ENCODE data around the gene STARD13.
"Not testable (repeated sequence)": the region's sequence is repeated elsewhere in the genome, so short reads cannot be mapped to it uniquely, and the experiment has no call there.

Gene STARD13

GRCh38 chr13:33244907-33245287 lies 40.7 kb downstream of the STARD13 start:
- Histone ChIP-seq H3K27ac (ENCODE audit: insufficient read depth, low read length, poor library complexity, severe bottlenecking) (no peak overlapping the region), H3K9me3 (ENCODE audit: control insufficient read depth, low read length) (no peaks in the 10 kb centered on the region), H3K27me3 (replicated peaks; ENCODE audit: control insufficient read depth, insufficient read depth, low read length, poor library complexity, severe bottlenecking) (no peaks in the 10 kb centered on the region), H3K4me1 (ENCODE audit: control insufficient read depth, insufficient read depth, low read length, poor library complexity, severe bottlenecking) (no peaks in the 10 kb centered on the region), H3K4me3 (ENCODE audit: insufficient read depth, low read depth, low read length, poor library complexity, severe bottlenecking) (no peak overlapping the region), H3K36me3 (ENCODE audit: control insufficient read depth, insufficient read depth, low read length) (no peaks in the 10 kb centered on the region)
- DNase-seq, result no peak

- no peak for DNase-seq
- Histone ChIP-seq H3K36me3 (ENCODE audit: control insufficient read depth, insufficient read depth, low read length) (no peaks in the 10 kb centered on the region), H3K4me1 (ENCODE audit: control insufficient read depth, insufficient read depth, low read length, poor library complexity, severe bottlenecking) (no peaks in the 10 kb centered on the region), H3K4me3 (ENCODE audit: insufficient read depth, low read depth, low read length, poor library complexity, severe bottlenecking) (no peak overlapping the region), H3K27ac (ENCODE audit: insufficient read depth, low read length, poor library complexity, severe bottlenecking) (no peak overlapping the region), H3K27me3 (replicated peaks; ENCODE audit: control insufficient read depth, insufficient read depth, low read length, poor library complexity, severe bottlenecking) (no peaks in the 10 kb centered on the region), H3K9me3 (ENCODE audit: control insufficient read depth, low read length) (no peaks in the 10 kb centered on the region)
These were observed 41.2 kb downstream of the STARD13 start for GRCh38 chr13:33244210-33244906.

- Histone ChIP-seq H3K27me3 (replicated peaks; ENCODE audit: control insufficient read depth, insufficient read depth, low read length, poor library complexity, severe bottlenecking) (no peaks in the 10 kb centered on the region), H3K4me1 (ENCODE audit: control insufficient read depth, insufficient read depth, low read length, poor library complexity, severe bottlenecking) (no peaks in the 10 kb centered on the region), H3K4me3 (ENCODE audit: insufficient read depth, low read depth, low read length, poor library complexity, severe bottlenecking) (no peak overlapping the region), H3K27ac (ENCODE audit: insufficient read depth, low read length, poor library complexity, severe bottlenecking) (no peak overlapping the region), H3K36me3 (ENCODE audit: control insufficient read depth, insufficient read depth, low read length) (no peaks in the 10 kb centered on the region), H3K9me3 (ENCODE audit: control insufficient read depth, low read length) (no peaks in the 10 kb centered on the region)
- DNase-seq, result no peak
These were observed 42.5 kb downstream of the STARD13 start for GRCh38 chr13:33242984-33243617.

GRCh38 chr13:33242372-33242771 lies 43.2 kb downstream of the STARD13 start:
- H3K9me3 ChIP-seq (ENCODE audit: control insufficient read depth, low read length); DNase-seq; H3K4me1 ChIP-seq (ENCODE audit: control insufficient read depth, insufficient read depth, low read length, poor library complexity, severe bottlenecking); H3K27ac ChIP-seq (ENCODE audit: insufficient read depth, low read length, poor library complexity, severe bottlenecking); H3K27me3 ChIP-seq (replicated peaks; ENCODE audit: control insufficient read depth, insufficient read depth, low read length, poor library complexity, severe bottlenecking); H3K36me3 ChIP-seq (ENCODE audit: control insufficient read depth, insufficient read depth, low read length); H3K4me3 ChIP-seq (ENCODE audit: insufficient read depth, low read depth, low read length, poor library complexity, severe bottlenecking): not testable (repeated sequence)

GRCh38 chr13:33236021-33236420 lies 49.5 kb downstream of the STARD13 start:
- H3K4me3 ChIP-seq (ENCODE audit: insufficient read depth, low read depth, low read length, poor library complexity, severe bottlenecking), result no peak overlapping the region
- H3K27ac ChIP-seq (ENCODE audit: insufficient read depth, low read length, poor library complexity, severe bottlenecking), result no peak overlapping the region
- no peak for DNase-seq
- no peaks in the 10 kb centered on the region for H3K36me3 ChIP-seq (ENCODE audit: control insufficient read depth, insufficient read depth, low read length)
- no peaks in the 10 kb centered on the region for H3K4me1 ChIP-seq (ENCODE audit: control insufficient read depth, insufficient read depth, low read length, poor library complexity, severe bottlenecking)
- no peaks in the 10 kb centered on the region for H3K27me3 ChIP-seq (replicated peaks; ENCODE audit: control insufficient read depth, insufficient read depth, low read length, poor library complexity, severe bottlenecking)
- no peaks in the 10 kb centered on the region for H3K9me3 ChIP-seq (ENCODE audit: control insufficient read depth, low read length)

GRCh38 chr13:33235564-33235963 lies 50.0 kb downstream of the STARD13 start:
- H3K27me3 ChIP-seq (replicated peaks; ENCODE audit: control insufficient read depth, insufficient read depth, low read length, poor library complexity, severe bottlenecking), result no peaks in the 10 kb centered on the region
- no peak overlapping the region for H3K4me3 ChIP-seq (ENCODE audit: insufficient read depth, low read depth, low read length, poor library complexity, severe bottlenecking)
- no peaks in the 10 kb centered on the region for H3K9me3 ChIP-seq (ENCODE audit: control insufficient read depth, low read length)
- DNase-seq, result no peak
- H3K4me1 ChIP-seq (ENCODE audit: control insufficient read depth, insufficient read depth, low read length, poor library complexity, severe bottlenecking), result no peaks in the 10 kb centered on the region
- H3K27ac ChIP-seq (ENCODE audit: insufficient read depth, low read length, poor library complexity, severe bottlenecking), result no peak overlapping the region
- no peaks in the 10 kb centered on the region for H3K36me3 ChIP-seq (ENCODE audit: control insufficient read depth, insufficient read depth, low read length)

GRCh38 chr13:33235078-33235477 lies 50.5 kb downstream of the STARD13 start:
- no peak overlapping the region for H3K27ac ChIP-seq (ENCODE audit: insufficient read depth, low read length, poor library complexity, severe bottlenecking)
- no peaks in the 10 kb centered on the region for H3K9me3 ChIP-seq (ENCODE audit: control insufficient read depth, low read length)
- no peaks in the 10 kb centered on the region for H3K27me3 ChIP-seq (replicated peaks; ENCODE audit: control insufficient read depth, insufficient read depth, low read length, poor library complexity, severe bottlenecking)
- H3K4me3 ChIP-seq (ENCODE audit: insufficient read depth, low read depth, low read length, poor library complexity, severe bottlenecking), result no peak overlapping the region
- no peaks in the 10 kb centered on the region for H3K36me3 ChIP-seq (ENCODE audit: control insufficient read depth, insufficient read depth, low read length)
- DNase-seq, result no peak
- H3K4me1 ChIP-seq (ENCODE audit: control insufficient read depth, insufficient read depth, low read length, poor library complexity, severe bottlenecking), result no peaks in the 10 kb centered on the region

GRCh38 chr13:33233547-33233946 lies 52.0 kb downstream of the STARD13 start:
- no peak for DNase-seq
- no peak overlapping the region for H3K4me3 ChIP-seq (ENCODE audit: insufficient read depth, low read depth, low read length, poor library complexity, severe bottlenecking)
- H3K4me1 ChIP-seq (ENCODE audit: control insufficient read depth, insufficient read depth, low read length, poor library complexity, severe bottlenecking), result no peaks in the 10 kb centered on the region

GRCh38 chr13:33232883-33233282 lies 52.7 kb downstream of the STARD13 start:
- Histone ChIP-seq H3K4me3 (ENCODE audit: insufficient read depth, low read depth, low read length, poor library complexity, severe bottlenecking) (no peak overlapping the region), H3K36me3 (ENCODE audit: control insufficient read depth, insufficient read depth, low read length) (no peaks in the 10 kb centered on the region), H3K4me1 (ENCODE audit: control insufficient read depth, insufficient read depth, low read length, poor library complexity, severe bottlenecking) (no peaks in the 10 kb centered on the region), H3K9me3 (ENCODE audit: control insufficient read depth, low read length) (no peaks in the 10 kb centered on the region), H3K27ac (ENCODE audit: insufficient read depth, low read length, poor library complexity, severe bottlenecking) (no peak overlapping the region), H3K27me3 (replicated peaks; ENCODE audit: control insufficient read depth, insufficient read depth, low read length, poor library complexity, severe bottlenecking) (no peaks in the 10 kb centered on the region)
- DNase-seq, result no peak

More at GRCh38 chr13:33233547-33233946, 52.0 kb downstream of the STARD13 start:
- Histone ChIP-seq H3K9me3 (ENCODE audit: control insufficient read depth, low read length) (no peaks in the 10 kb centered on the region), H3K27me3 (replicated peaks; ENCODE audit: control insufficient read depth, insufficient read depth, low read length, poor library complexity, severe bottlenecking) (no peaks in the 10 kb centered on the region), H3K36me3 (ENCODE audit: control insufficient read depth, insufficient read depth, low read length) (no peaks in the 10 kb centered on the region), H3K27ac (ENCODE audit: insufficient read depth, low read length, poor library complexity, severe bottlenecking) (no peak overlapping the region)

- H3K27ac ChIP-seq (ENCODE audit: insufficient read depth, low read length, poor library complexity, severe bottlenecking), result no peak overlapping the region
- no peak overlapping the region for H3K4me3 ChIP-seq (ENCODE audit: insufficient read depth, low read depth, low read length, poor library complexity, severe bottlenecking)
- H3K4me1 ChIP-seq (ENCODE audit: control insufficient read depth, insufficient read depth, low read length, poor library complexity, severe bottlenecking), result no peaks in the 10 kb centered on the region
These were observed 54.2 kb downstream of the STARD13 start for GRCh38 chr13:33231339-33231738.

More at GRCh38 chr13:33231339-33231738, 54.2 kb downstream of the STARD13 start:
- no peak for DNase-seq
- no peaks in the 10 kb centered on the region for H3K27me3 ChIP-seq (replicated peaks; ENCODE audit: control insufficient read depth, insufficient read depth, low read length, poor library complexity, severe bottlenecking)
- no peaks in the 10 kb centered on the region for H3K36me3 ChIP-seq (ENCODE audit: control insufficient read depth, insufficient read depth, low read length)
- H3K9me3 ChIP-seq (ENCODE audit: control insufficient read depth, low read length), result no peaks in the 10 kb centered on the region
